K562 (cell line): ENCODE results near the gene DLG4. TPM values are rescaled to one million over a fixed set of nuclear protein-coding genes. Genes with fewer than 3 reads are reported as not detected.

Experiments
- ATAC-seq: fragments of 200-7000 bp; cut with Tn5 transposase; 3 replicates; pipeline ENCODE4 v1.9.1; 2020; ENCODE audit warnings: moderate library complexity
- BruUV-seq: library from RNA; stranded (reverse); fragments of 400-500 nt; replicated peaks from 2 replicates; lab custom pipeline; 2021; lab: Mats Ljungman, UMichigan
- CTCF ChIA-PET: fragments of 300-600 bp; formaldehyde crosslinking; extraction: SDS; loops from one replicate; lab custom pipeline; 2021; ENCODE audit warnings: low intra/inter-chr PET ratio; lab: Yijun Ruan, JAX
- POLR2A ChIA-PET: fragments of 300-600, 350-650 bp; sonication (Branson Sonifier 250); formaldehyde crosslinking; extraction: SDS; loops from one replicate; lab custom pipeline; 2021; ENCODE audit warnings: antibody characterized with exemption, inconsistent platforms; lab: Yijun Ruan, JAX
- DNase-seq, 4 experiments: peaks; one replicate each; pipeline versions ENCODE4 v3.0.0 to v3.0.0-alpha.2; 2011 to 2018; ENCODE audit warnings: low spot score in 3 of 4, mixed read lengths in 3 of 4; ENCODE audit errors: extremely low read depth in 1 of 4
- FAIRE-seq: peaks from 2 replicates; lab custom pipeline; 2011; peaks lifted over from hg19 to GRCh38; lab: Jason Lieb, UNC
- H2AFZ ChIP-seq: 2 replicates; pipeline ENCODE4 v1.6.0; 2011; ENCODE audit warnings: low read depth, low read length, control low read depth, inconsistent platforms
- H3K27ac ChIP-seq: fragments of 200-600 bp; 3 replicates; pipeline ENCODE4 v1.8.0; 2011; ENCODE audit warnings: low read depth, mild to moderate bottlenecking, control low read depth, inconsistent platforms, low read length, moderate library complexity, mixed read lengths; ENCODE audit errors: extremely low read depth
- H3K27me3 ChIP-seq, 2 experiments: fragments of 300-600 bp in 1 of 2; 2 replicates in 1 of 2; 3 replicates in 1 of 2; pipeline versions ENCODE4 v1.6.0 to v1.8.0; 2011; ENCODE audit warnings: inconsistent platforms in 2 of 2, low read length in 2 of 2, mild to moderate bottlenecking in 1 of 2, mixed read lengths in 1 of 2, moderate library complexity in 1 of 2; ENCODE audit not compliant: control insufficient read depth in 2 of 2, insufficient read depth in 2 of 2
- H3K36me3 ChIP-seq: fragments of 300-600 bp; 3 replicates; pipeline ENCODE4 v1.8.0; 2011; ENCODE audit warnings: mild to moderate bottlenecking, low read length, inconsistent platforms; ENCODE audit not compliant: control insufficient read depth, insufficient read depth
- H3K4me1 ChIP-seq, 2 experiments: fragments of 200-600 bp in 1 of 2; replicated peaks in 1 of 2; 2 replicates in 1 of 2; 3 replicates in 1 of 2; pipeline versions ENCODE4 v1.5.1 to v1.8.0; 2011; ENCODE audit warnings: inconsistent platforms in 2 of 2, low read length in 2 of 2, mild to moderate bottlenecking in 1 of 2, mixed read lengths in 1 of 2, moderate library complexity in 1 of 2; ENCODE audit not compliant: control insufficient read depth in 2 of 2, insufficient read depth in 2 of 2
- H3K4me2 ChIP-seq: 2 replicates; pipeline ENCODE4 v1.6.1; 2011; ENCODE audit warnings: low read length, control low read depth, inconsistent platforms, mixed read lengths; ENCODE audit not compliant: insufficient read depth
- H3K4me3 ChIP-seq: fragments of 200-600 bp; sonication (generic), shearing (Covaris generic); 2 replicates; pipeline ENCODE4 v1.5.1; 2016; ENCODE audit warnings: control low read depth, inconsistent platforms
- H3K79me2 ChIP-seq: fragments of 200-600 bp; 3 replicates; pipeline ENCODE4 v1.8.0; 2011; ENCODE audit warnings: low read length, inconsistent platforms; ENCODE audit not compliant: control insufficient read depth, insufficient read depth
- H3K9ac ChIP-seq, 2 experiments: 2 replicates each; pipeline versions ENCODE4 v1.6.0 to v1.6.1; 2011; ENCODE audit warnings: low read depth in 2 of 2, low read length in 2 of 2, control low read depth in 1 of 2, inconsistent platforms in 1 of 2, mild to moderate bottlenecking in 1 of 2, mixed read lengths in 1 of 2; ENCODE audit not compliant: insufficient read depth in 1 of 2
- H3K9me1 ChIP-seq: one replicate; pipeline ENCODE4 v1.6.0; 2011; ENCODE audit warnings: inconsistent platforms, mild to moderate bottlenecking, low read length, moderate library complexity; ENCODE audit not compliant: control insufficient read depth, insufficient read depth
- H3K9me3 ChIP-seq: replicated peaks from 2 replicates; pipeline ENCODE4 v1.5.1; 2011; ENCODE audit warnings: low read depth, low read length, inconsistent platforms; ENCODE audit not compliant: control insufficient read depth, insufficient read depth
- H4K20me1 ChIP-seq: replicated peaks from 2 replicates; pipeline ENCODE4 v1.6.1; 2011; ENCODE audit warnings: low read length, inconsistent platforms, mixed read lengths; ENCODE audit not compliant: control insufficient read depth, insufficient read depth
- AFF1 ChIP-seq, 2 experiments: fragments of 450-650 bp; IDR thresholded peaks; 2 replicates each; pipeline ENCODE4 v1.6.1; 2018; ENCODE audit warnings: mild to moderate bottlenecking in 2 of 2, low read depth in 1 of 2; ENCODE audit not compliant: partially characterized antibody in 2 of 2
- CREB5 ChIP-seq: fragments of 250-450 bp; sonication (Bioruptor Pico); IDR thresholded peaks from 2 replicates; pipeline ENCODE4 v1.5.0; 2020; ENCODE audit warnings: mild to moderate bottlenecking
- CUX1 ChIP-seq: fragments of 200-800 bp; sonication (Bioruptor generic); IDR thresholded peaks from 2 replicates; pipeline ENCODE4 v1.6.1; 2016; ENCODE audit warnings: missing genetic modification characterization, missing compliant biosample characterization
- DLX4 ChIP-seq: fragments of 250-450 bp; sonication (Bioruptor Pico); IDR thresholded peaks from 2 replicates; pipeline ENCODE4 v1.6.1; 2021; ENCODE audit warnings: mild to moderate bottlenecking
- HINFP ChIP-seq: fragments of 450-650 bp; conservative IDR thresholded peaks from 2 replicates; pipeline ENCODE4 v1.6.1; 2016; ENCODE audit warnings: missing genetic modification characterization, low read depth, mild to moderate bottlenecking, control low read depth, missing compliant biosample characterization
- HMGN3 ChIP-seq: IDR thresholded peaks from 2 replicates; pipeline ENCODE4 v1.6.1; 2011; ENCODE audit warnings: borderline replicate concordance, low read depth, mild to moderate bottlenecking, mixed read lengths, low read length; ENCODE audit not compliant: insufficient read length; ENCODE audit errors: extremely low read depth
- SETDB1 ChIP-seq: IDR thresholded peaks from one replicate; pipeline ENCODE4 v1.6.1; 2012; ENCODE audit warnings: low read length, control low read depth, inconsistent platforms
- WGBS: fragments of 100-300 bp; shearing (Covaris generic); methylation state at CpG from one replicate; pipeline ENCODE4 v1.1.6; 2016; ENCODE audit warnings: low coverage, mixed read lengths; ENCODE audit not compliant: insufficient coverage; ENCODE audit errors: missing lambda C conversion rate; 5-methylcytosine and 5-hydroxymethylcytosine counted together
- in situ Hi-C: fragments of 300-500 bp; cut with MboI; formaldehyde crosslinking; loops from 4 replicates; pipeline ENCODE4 v1.15.0; 2018; ENCODE audit warnings: inconsistent platforms, mixed read lengths
- intact Hi-C: fragments of 100-400 bp; cut with micrococcal nuclease; formaldehyde crosslinking; loops from 2 replicates; pipeline ENCODE4 v1.14.2; 2022
- polyA plus RNA-seq, 8 experiments: library from polyadenylated mRNA; depleted of rRNA in 4 of 8; stranded (reverse) in 5 of 8; unstranded in 3 of 8; fragments of >200 nt; fragmentation: Nextera tagmentation in 2 of 8; fragmentation: Illumina TruSeq in 1 of 8; extraction: Ambion mirVana in 2 of 8; extraction: Trizol in 1 of 8; gene quantifications; 2 replicates each; pipeline versions ENCODE4 v1.2.1 to v1.2.3, GENCODE V29; 2011 to 2014; ENCODE audit warnings: inconsistent platforms in 1 of 8, missing spikeins in 1 of 8
- total RNA-seq, 7 experiments: library from RNA; depleted of rRNA in 6 of 7; stranded (reverse); fragments of >200 nt in 6 of 7; fragmentation: Illumina TruSeq in 2 of 7; extraction: Trizol in 2 of 7; gene quantifications; 2 replicates each; pipeline versions ENCODE4 v1.2.1 to v1.2.3, GENCODE V29; 2011 to 2021; ENCODE audit warnings: low replicate concordance in 1 of 7

The DLG4 gene
- total and polyA plus RNA-seq, 9 of the 15 experiments (the other 6 are each of a cell fraction or from before 2014, with no cell fraction given), result 0.03 to 12.0 (median 4.1) TPM

GRCh38 chr17:7215136-7215638 lies 4.4 kb downstream of the DLG4 start:
- H3K4me2 ChIP-seq, result peak overlapping the region; percentile 85
- no TSS peak for BruUV-seq
- no peaks in the 10 kb centered on the region for H3K27me3 ChIP-seq
- WGBS, result 21% methylated on average over 9 of the region's 9 CpGs
- in situ Hi-C loops (no loop called here), intact Hi-C loops (no loop called here)
- no peaks in the 10 kb centered on the region for H3K9me1 ChIP-seq
- H3K27ac ChIP-seq, result peak overlapping the region; percentile 39
- peak overlapping the region; percentile 43; the same call in 1 of the 2 replicates for H3K4me3 ChIP-seq
- no peaks in the 10 kb centered on the region for H3K9me3 ChIP-seq
- peaks cover 34 to 48% of the 10 kb centered on the region in 2 experiments for H3K4me1 ChIP-seq
- peaks cover 44% of the 10 kb centered on the region for H3K79me2 ChIP-seq
- peak overlapping the region; percentile 20 to 43; a peak in 2 of 4 replicates for H3K9ac ChIP-seq
- H2AFZ ChIP-seq, result peak overlapping the region; percentile 19; the same call in 1 of the 2 replicates
- ChIA-PET POLR2A (interaction anchor here (1.3 kb wide), 1 partner anchor 28 kb away, joined by 3 read pairs; the partner anchor contains the start of gene GABARAP), CTCF (no interaction called here)
- no peaks in the 10 kb centered on the region; the same call in 1 of the 2 replicates for H4K20me1 ChIP-seq
- DNase-seq (no peak), FAIRE-seq (peak; percentile 97), ATAC-seq (no peak)
- no peaks in the 10 kb centered on the region for H3K36me3 ChIP-seq
- TF ChIP-seq CUX1 (CRISPR knock-in tag) (no peak), HINFP (tag) (no peak), AFF1 (IDR thresholded peaks at IDR 0.05; ENCODE audit: low read depth in 1 of 2, partially characterized antibody in 2 of 2) (peak in 1 of 2 experiments; percentile 99), CREB5 (no peak), SETDB1 (no peak), HMGN3 (no peak), DLX4 (no peak)
